WTC11 (cell line): ENCODE data around the gene GLG1. TPM values are rescaled to one million over a fixed set of nuclear protein-coding genes. Genes with fewer than 3 reads are reported as not detected.

Experiments
- ATAC-seq: fragments of 200-7000 bp; cut with Tn5 transposase; 2 replicates; pipeline ENCODE4 v1.10.0; 2021; ENCODE audit warnings: mild to moderate bottlenecking, moderate library complexity
- CTCF ChIA-PET: fragments of 300-600 bp; sonication (Branson Sonifier 250); formaldehyde crosslinking; loops from one replicate; lab custom pipeline; 2021; ENCODE audit warnings: antibody characterized with exemption; lab: Charles Lee
- POLR2A ChIA-PET: fragments of 350-600 bp; sonication (Branson Sonifier 250); formaldehyde crosslinking; loops from one replicate; lab custom pipeline; 2021; ENCODE audit warnings: antibody characterized with exemption; lab: Charles Lee
- DNase-seq: peaks from one replicate; pipeline ENCODE4 v3.0.0; 2021; ENCODE audit warnings: low spot score
- H3K27ac Mint-ChIP-seq: 2 replicates; pipeline ENCODE4 v1.8.0; 2021; ENCODE audit warnings: mixed read lengths
- H3K27me3 Mint-ChIP-seq: 2 replicates; pipeline ENCODE4 v1.8.0; 2021; ENCODE audit warnings: low read depth, mild to moderate bottlenecking, moderate library complexity, mixed read lengths
- H3K36me3 Mint-ChIP-seq: 2 replicates; pipeline ENCODE4 v1.8.0; 2021; ENCODE audit warnings: mixed read lengths
- H3K4me1 Mint-ChIP-seq: 2 replicates; pipeline ENCODE4 v1.8.0; 2022; ENCODE audit warnings: mixed read lengths
- H3K4me3 Mint-ChIP-seq: 2 replicates; pipeline ENCODE4 v1.8.0; 2021; ENCODE audit warnings: mild to moderate bottlenecking, moderate library complexity, mixed read lengths
- H3K9me3 Mint-ChIP-seq: 2 replicates; pipeline ENCODE4 v1.8.0; 2021; ENCODE audit warnings: mixed read lengths
- FOXJ3 ChIP-seq: sonication (generic); formaldehyde crosslinking; IDR thresholded peaks from 2 replicates; pipeline ENCODE4 v1.9.0; 2021; ENCODE audit warnings: missing genetic modification reagents, mild to moderate bottlenecking, borderline replicate concordance
- FOXP1 ChIP-seq: sonication (generic); formaldehyde crosslinking; IDR thresholded peaks from 2 replicates; pipeline ENCODE4 v1.8.0; 2022; ENCODE audit warnings: missing genetic modification reagents, mild to moderate bottlenecking, moderate library complexity, borderline replicate concordance
- JAZF1 ChIP-seq: fragments of 250-450 bp; sonication (Bioruptor Pico); IDR thresholded peaks from 2 replicates; pipeline ENCODE4 v1.9.0; 2021; ENCODE audit warnings: moderate library complexity, mild to moderate bottlenecking, inconsistent platforms
- NFYB ChIP-seq: sonication (generic); formaldehyde crosslinking; conservative IDR thresholded peaks from 2 replicates; pipeline ENCODE4 v1.8.0; 2022; ENCODE audit warnings: low read depth, missing genetic modification reagents
- TEAD4 ChIP-seq: sonication (generic); formaldehyde crosslinking; IDR thresholded peaks from 2 replicates; pipeline ENCODE4 v1.8.0; 2022; ENCODE audit warnings: mild to moderate bottlenecking, missing genetic modification reagents
- ZBTB21 ChIP-seq: sonication (generic); formaldehyde crosslinking; IDR thresholded peaks from 2 replicates; pipeline ENCODE4 v1.8.1; 2023; ENCODE audit warnings: mild to moderate bottlenecking, missing genetic modification reagents, borderline replicate concordance
- ZNF121 ChIP-seq: sonication (generic); formaldehyde crosslinking; IDR thresholded peaks from 2 replicates; pipeline ENCODE4 v1.8.0; 2023; ENCODE audit warnings: missing genetic modification reagents
- ZNF138 ChIP-seq: sonication (generic); formaldehyde crosslinking; conservative IDR thresholded peaks from 2 replicates; pipeline ENCODE4 v1.8.1; 2022; ENCODE audit warnings: mild to moderate bottlenecking, moderate library complexity, missing genetic modification reagents
- ZNF219 ChIP-seq: sonication (generic); formaldehyde crosslinking; IDR thresholded peaks from 2 replicates; pipeline ENCODE4 v1.8.0; 2023; ENCODE audit warnings: missing genetic modification reagents, mild to moderate bottlenecking, borderline replicate concordance
- ZNF317 ChIP-seq: sonication (generic); formaldehyde crosslinking; IDR thresholded peaks from 2 replicates; pipeline ENCODE4 v1.8.1; 2023; ENCODE audit warnings: low read depth, mild to moderate bottlenecking, moderate library complexity, missing genetic modification reagents, borderline replicate concordance
- ZNF671 ChIP-seq: fragments of 250-450 bp; sonication (Bioruptor Pico); IDR thresholded peaks from 2 replicates; pipeline ENCODE4 v1.8.0; 2021; ENCODE audit warnings: mild to moderate bottlenecking
- total RNA-seq: library from RNA; stranded (reverse); gene quantifications from 3 replicates; pipeline ENCODE4 v1.2.3, GENCODE V29; 2021
- TF ChIP-seq, protein P1 (sequence below): sonication (generic); formaldehyde crosslinking; IDR thresholded peaks from 2 replicates; pipeline ENCODE4 v1.8.0; 2022; ENCODE audit warnings: mild to moderate bottlenecking, missing genetic modification reagents
- TF ChIP-seq, protein P2 (sequence below): sonication (generic); formaldehyde crosslinking; IDR thresholded peaks from 2 replicates; pipeline ENCODE4 v1.8.1; 2022; ENCODE audit warnings: mild to moderate bottlenecking, moderate library complexity, missing genetic modification reagents
- TF ChIP-seq, protein P3 (sequence below): sonication (generic); formaldehyde crosslinking; IDR thresholded peaks from 2 replicates; pipeline ENCODE4 v1.8.0; 2022; ENCODE audit warnings: mild to moderate bottlenecking, missing genetic modification reagents
- TF ChIP-seq, protein P4 (sequence below): sonication (generic); formaldehyde crosslinking; IDR thresholded peaks from 2 replicates; pipeline ENCODE4 v1.8.1; 2023; ENCODE audit warnings: mild to moderate bottlenecking, moderate library complexity, missing genetic modification reagents
- TF ChIP-seq, protein P5 (sequence below): fragments of 250-450 bp; sonication (Bioruptor Pico); IDR thresholded peaks from 2 replicates; pipeline ENCODE4 v1.8.0; 2021; ENCODE audit warnings: mild to moderate bottlenecking
- TF ChIP-seq, protein P6 (sequence below): sonication (generic); formaldehyde crosslinking; IDR thresholded peaks from 2 replicates; pipeline ENCODE4 v1.8.0; 2022; ENCODE audit warnings: mild to moderate bottlenecking, missing genetic modification reagents
- TF ChIP-seq, protein P7 (sequence below): sonication (generic); formaldehyde crosslinking; IDR thresholded peaks from 2 replicates; pipeline ENCODE4 v1.8.1; 2022; ENCODE audit warnings: low read depth, mild to moderate bottlenecking, moderate library complexity, missing genetic modification reagents, borderline replicate concordance
- TF ChIP-seq, protein P8 (sequence below): fragments of 250-450 bp; sonication (Bioruptor Pico); IDR thresholded peaks from 2 replicates; pipeline ENCODE4 v1.9.0; 2021; ENCODE audit warnings: mild to moderate bottlenecking
- TF ChIP-seq, protein P9 (sequence below): fragments of 250-450 bp; sonication (Bioruptor Pico); IDR thresholded peaks from 2 replicates; pipeline ENCODE4 v1.9.0; 2021; ENCODE audit warnings: mild to moderate bottlenecking

The GLG1 gene
- total RNA-seq, 1 experiment from 2014 or later: 156 TPM

DNA sequence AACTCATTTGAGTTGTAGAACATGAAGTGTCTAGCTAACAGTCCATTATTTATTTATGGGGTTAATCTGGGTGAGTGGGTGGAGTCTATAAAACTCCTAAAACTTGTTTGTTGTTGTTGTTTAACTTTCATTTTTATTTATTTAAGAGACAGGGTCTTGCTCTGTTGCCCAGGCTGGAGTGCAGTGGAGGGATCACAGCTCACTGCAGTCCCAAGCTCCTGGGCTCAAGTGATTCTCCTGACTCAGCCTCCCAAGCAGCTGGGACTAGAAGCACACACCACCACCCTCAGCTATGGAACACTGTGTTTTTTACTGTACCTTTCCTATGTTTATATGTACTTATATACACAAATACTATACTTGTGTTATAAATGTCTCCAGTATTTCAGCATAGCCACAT is 107.8 kb downstream of the GLG1 start (continued):
- TF ChIP-seq, protein P1, sequence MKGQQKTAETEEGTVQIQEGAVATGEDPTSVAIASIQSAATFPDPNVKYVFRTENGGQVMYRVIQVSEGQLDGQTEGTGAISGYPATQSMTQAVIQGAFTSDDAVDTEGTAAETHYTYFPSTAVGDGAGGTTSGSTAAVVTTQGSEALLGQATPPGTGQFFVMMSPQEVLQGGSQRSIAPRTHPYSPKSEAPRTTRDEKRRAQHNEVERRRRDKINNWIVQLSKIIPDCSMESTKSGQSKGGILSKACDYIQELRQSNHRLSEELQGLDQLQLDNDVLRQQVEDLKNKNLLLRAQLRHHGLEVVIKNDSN (CRISPR knock-in tag): no peak
- TF ChIP-seq, protein P2, sequence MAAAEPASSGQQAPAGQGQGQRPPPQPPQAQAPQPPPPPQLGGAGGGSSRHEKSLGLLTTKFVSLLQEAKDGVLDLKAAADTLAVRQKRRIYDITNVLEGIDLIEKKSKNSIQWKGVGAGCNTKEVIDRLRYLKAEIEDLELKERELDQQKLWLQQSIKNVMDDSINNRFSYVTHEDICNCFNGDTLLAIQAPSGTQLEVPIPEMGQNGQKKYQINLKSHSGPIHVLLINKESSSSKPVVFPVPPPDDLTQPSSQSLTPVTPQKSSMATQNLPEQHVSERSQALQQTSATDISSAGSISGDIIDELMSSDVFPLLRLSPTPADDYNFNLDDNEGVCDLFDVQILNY: no peak
- TF ChIP-seq NFYB (CRISPR knock-in tag): no peak

DNA sequence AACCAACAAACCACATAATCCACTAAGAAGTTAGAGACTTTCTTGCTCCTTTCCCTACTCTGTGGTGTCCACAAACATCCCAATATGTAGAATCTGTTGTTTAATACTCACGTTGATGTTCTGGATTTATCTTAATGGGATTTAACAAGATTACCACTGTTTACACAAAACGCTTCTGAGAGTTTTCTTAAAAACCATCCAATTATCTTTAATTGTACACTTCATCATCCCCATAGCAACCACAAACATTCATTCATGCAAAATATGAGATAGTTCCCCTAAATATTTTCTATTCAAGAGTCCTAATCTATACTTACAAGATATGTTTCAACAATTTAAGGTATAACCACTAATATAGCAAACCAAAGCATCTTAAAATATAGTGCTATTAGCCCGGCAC is 109.2 kb downstream of the GLG1 start:
- ChIA-PET CTCF (no interaction called here), POLR2A (no interaction called here)
- Mint-ChIP-seq H3K27me3 (no peaks in the 10 kb centered on the region), H3K36me3 (peaks cover 26% of the 10 kb centered on the region), H3K9me3 (no peaks in the 10 kb centered on the region), H3K27ac (no peak overlapping the region; the same call in 1 of the 2 replicates), H3K4me1 (no peaks in the 10 kb centered on the region), H3K4me3 (no peak overlapping the region)
- TF ChIP-seq, protein P3, sequence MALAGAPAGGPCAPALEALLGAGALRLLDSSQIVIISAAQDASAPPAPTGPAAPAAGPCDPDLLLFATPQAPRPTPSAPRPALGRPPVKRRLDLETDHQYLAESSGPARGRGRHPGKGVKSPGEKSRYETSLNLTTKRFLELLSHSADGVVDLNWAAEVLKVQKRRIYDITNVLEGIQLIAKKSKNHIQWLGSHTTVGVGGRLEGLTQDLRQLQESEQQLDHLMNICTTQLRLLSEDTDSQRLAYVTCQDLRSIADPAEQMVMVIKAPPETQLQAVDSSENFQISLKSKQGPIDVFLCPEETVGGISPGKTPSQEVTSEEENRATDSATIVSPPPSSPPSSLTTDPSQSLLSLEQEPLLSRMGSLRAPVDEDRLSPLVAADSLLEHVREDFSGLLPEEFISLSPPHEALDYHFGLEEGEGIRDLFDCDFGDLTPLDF: no peak
- TF ChIP-seq JAZF1 (CRISPR knock-in tag) (no peak), FOXP1 (CRISPR knock-in tag) (no peak), TEAD4 (CRISPR knock-in tag) (no peak), ZBTB21 (CRISPR knock-in tag) (no peak), ZNF671 (CRISPR knock-in tag) (no peak), ZNF317 (no peak), ZNF121 (CRISPR knock-in tag) (no peak), ZNF138 (CRISPR knock-in tag) (no peak), FOXJ3 (CRISPR knock-in tag) (no peak), ZNF219 (CRISPR knock-in tag) (no peak)
- TF ChIP-seq, protein P1 (CRISPR knock-in tag): no peak
- TF ChIP-seq, protein P4, sequence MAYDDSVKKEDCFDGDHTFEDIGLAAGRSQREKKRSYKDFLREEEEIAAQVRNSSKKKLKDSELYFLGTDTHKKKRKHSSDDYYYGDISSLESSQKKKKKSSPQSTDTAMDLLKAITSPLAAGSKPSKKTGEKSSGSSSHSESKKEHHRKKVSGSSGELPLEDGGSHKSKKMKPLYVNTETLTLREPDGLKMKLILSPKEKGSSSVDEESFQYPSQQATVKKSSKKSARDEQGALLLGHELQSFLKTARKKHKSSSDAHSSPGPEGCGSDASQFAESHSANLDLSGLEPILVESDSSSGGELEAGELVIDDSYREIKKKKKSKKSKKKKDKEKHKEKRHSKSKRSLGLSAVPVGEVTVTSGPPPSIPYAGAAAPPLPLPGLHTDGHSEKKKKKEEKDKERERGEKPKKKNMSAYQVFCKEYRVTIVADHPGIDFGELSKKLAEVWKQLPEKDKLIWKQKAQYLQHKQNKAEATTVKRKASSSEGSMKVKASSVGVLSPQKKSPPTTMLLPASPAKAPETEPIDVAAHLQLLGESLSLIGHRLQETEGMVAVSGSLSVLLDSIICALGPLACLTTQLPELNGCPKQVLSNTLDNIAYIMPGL: no peak
- TF ChIP-seq, protein P5, sequence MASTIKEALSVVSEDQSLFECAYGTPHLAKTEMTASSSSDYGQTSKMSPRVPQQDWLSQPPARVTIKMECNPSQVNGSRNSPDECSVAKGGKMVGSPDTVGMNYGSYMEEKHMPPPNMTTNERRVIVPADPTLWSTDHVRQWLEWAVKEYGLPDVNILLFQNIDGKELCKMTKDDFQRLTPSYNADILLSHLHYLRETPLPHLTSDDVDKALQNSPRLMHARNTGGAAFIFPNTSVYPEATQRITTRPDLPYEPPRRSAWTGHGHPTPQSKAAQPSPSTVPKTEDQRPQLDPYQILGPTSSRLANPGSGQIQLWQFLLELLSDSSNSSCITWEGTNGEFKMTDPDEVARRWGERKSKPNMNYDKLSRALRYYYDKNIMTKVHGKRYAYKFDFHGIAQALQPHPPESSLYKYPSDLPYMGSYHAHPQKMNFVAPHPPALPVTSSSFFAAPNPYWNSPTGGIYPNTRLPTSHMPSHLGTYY: no peak
- TF ChIP-seq, protein P6, sequence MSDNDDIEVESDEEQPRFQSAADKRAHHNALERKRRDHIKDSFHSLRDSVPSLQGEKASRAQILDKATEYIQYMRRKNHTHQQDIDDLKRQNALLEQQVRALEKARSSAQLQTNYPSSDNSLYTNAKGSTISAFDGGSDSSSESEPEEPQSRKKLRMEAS: no peak
- TF ChIP-seq, protein P7, sequence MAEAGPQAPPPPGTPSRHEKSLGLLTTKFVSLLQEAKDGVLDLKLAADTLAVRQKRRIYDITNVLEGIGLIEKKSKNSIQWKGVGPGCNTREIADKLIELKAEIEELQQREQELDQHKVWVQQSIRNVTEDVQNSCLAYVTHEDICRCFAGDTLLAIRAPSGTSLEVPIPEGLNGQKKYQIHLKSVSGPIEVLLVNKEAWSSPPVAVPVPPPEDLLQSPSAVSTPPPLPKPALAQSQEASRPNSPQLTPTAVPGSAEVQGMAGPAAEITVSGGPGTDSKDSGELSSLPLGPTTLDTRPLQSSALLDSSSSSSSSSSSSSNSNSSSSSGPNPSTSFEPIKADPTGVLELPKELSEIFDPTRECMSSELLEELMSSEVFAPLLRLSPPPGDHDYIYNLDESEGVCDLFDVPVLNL (CRISPR knock-in tag): no peak
- TF ChIP-seq, protein P8, sequence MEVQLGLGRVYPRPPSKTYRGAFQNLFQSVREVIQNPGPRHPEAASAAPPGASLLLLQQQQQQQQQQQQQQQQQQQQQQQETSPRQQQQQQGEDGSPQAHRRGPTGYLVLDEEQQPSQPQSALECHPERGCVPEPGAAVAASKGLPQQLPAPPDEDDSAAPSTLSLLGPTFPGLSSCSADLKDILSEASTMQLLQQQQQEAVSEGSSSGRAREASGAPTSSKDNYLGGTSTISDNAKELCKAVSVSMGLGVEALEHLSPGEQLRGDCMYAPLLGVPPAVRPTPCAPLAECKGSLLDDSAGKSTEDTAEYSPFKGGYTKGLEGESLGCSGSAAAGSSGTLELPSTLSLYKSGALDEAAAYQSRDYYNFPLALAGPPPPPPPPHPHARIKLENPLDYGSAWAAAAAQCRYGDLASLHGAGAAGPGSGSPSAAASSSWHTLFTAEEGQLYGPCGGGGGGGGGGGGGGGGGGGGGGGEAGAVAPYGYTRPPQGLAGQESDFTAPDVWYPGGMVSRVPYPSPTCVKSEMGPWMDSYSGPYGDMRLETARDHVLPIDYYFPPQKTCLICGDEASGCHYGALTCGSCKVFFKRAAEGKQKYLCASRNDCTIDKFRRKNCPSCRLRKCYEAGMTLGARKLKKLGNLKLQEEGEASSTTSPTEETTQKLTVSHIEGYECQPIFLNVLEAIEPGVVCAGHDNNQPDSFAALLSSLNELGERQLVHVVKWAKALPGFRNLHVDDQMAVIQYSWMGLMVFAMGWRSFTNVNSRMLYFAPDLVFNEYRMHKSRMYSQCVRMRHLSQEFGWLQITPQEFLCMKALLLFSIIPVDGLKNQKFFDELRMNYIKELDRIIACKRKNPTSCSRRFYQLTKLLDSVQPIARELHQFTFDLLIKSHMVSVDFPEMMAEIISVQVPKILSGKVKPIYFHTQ (CRISPR knock-in tag): no peak
- TF ChIP-seq, protein P9, sequence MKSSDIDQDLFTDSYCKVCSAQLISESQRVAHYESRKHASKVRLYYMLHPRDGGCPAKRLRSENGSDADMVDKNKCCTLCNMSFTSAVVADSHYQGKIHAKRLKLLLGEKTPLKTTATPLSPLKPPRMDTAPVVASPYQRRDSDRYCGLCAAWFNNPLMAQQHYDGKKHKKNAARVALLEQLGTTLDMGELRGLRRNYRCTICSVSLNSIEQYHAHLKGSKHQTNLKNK (CRISPR knock-in tag): no peak
- DNase-seq (no peak), ATAC-seq (no peak)
